ENCODE measurements around the gene DAB2.
"Not testable (repeated sequence)": the region's sequence is repeated elsewhere in the genome, so short reads cannot be mapped to it uniquely, and the experiment has no call there.

Gene DAB2

GRCh38 chr5:39353717-39354399 is 70.9 kb downstream of the DAB2 start:
- in situ Hi-C loops (cut with MboI; ENCODE audit: low sequenced_read_pairs) = no loop called here

GRCh38 chr5:39352951-39353350 is 71.8 kb downstream of the DAB2 start:
- in situ Hi-C loops (cut with MboI; ENCODE audit: low sequenced_read_pairs) = no loop called here

DNA sequence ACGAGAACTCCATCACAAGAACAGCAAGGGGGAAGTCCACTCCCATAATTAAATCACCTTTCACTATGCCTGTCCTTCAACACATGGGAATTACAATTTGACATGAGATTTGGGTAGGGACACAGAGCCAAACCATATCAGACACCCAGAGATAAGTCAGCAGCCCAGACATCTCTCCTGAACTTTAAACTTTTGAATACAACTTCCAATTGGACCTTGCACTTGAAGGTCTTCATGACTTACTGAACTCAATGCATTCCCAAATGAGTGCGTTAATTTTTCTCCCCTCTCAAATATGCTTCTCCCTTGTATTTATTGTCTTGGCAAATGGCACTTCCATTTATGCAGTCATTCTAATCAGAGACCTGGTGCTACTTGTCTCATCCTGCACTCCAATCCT is 72.6 kb downstream of the DAB2 start:
- in situ Hi-C loops (cut with MboI; ENCODE audit: low sequenced_read_pairs) = no loop called here

- in situ Hi-C loops (cut with MboI; ENCODE audit: low sequenced_read_pairs) = no loop called here
Observed at GRCh38 chr5:39349484-39349883, 75.3 kb downstream of the DAB2 start.

GRCh38 chr5:39342460-39342859 is 82.3 kb downstream of the DAB2 start:
- in situ Hi-C loops (cut with MboI; ENCODE audit: low sequenced_read_pairs) = no loop called here

GRCh38 chr5:39341896-39342295 is 82.9 kb downstream of the DAB2 start:
- in situ Hi-C loops (cut with MboI; ENCODE audit: low sequenced_read_pairs) = no loop called here

DNA sequence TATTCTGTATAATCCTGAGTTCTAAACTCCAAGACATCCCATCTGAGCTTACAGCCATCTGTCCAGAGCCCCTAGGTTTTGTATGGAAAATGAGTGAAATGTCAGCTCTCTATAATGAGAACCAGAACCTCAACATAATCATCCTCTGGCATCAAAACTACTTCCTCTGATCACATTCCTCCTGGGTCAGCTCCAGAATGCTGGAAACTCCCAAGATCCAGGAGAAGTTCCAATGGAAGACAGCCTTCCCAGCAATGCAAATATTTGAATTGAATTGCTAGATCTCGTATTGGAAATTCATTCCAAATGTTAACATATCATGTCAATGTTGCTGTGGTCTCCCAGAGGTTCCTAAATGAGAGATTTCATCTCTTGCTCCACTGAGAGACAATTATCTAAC is 84.3 kb downstream of the DAB2 start:
- in situ Hi-C loops (cut with MboI; ENCODE audit: low sequenced_read_pairs) = no loop called here

GRCh38 chr5:39337252-39337915 is 87.4 kb downstream of the DAB2 start:
- in situ Hi-C loops (cut with MboI; ENCODE audit: low sequenced_read_pairs) = no loop called here

DNA sequence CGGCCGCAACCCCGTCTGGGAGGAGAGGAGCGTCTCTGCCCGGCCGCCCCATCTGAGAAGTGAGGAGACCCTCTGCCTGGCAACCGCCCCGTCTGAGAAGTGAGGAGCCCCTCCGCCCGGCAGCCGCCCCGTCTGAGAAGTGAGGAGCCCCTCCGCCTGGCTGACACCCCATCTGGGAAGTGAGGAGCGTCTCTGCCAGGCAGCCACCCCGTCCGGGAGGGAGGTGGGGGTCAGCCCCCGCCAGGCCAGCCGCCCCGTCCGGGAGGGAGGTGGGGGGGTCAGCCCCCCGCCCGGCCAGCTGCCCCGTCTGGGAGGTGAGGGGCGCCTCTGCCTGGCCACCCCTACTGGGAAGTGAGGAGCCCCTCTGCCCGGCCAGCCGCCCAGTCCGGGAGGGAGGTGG is 90.5 kb downstream of the DAB2 start:
- in situ Hi-C loops (cut with MboI; ENCODE audit: low sequenced_read_pairs) = not testable (repeated sequence)

DNA sequence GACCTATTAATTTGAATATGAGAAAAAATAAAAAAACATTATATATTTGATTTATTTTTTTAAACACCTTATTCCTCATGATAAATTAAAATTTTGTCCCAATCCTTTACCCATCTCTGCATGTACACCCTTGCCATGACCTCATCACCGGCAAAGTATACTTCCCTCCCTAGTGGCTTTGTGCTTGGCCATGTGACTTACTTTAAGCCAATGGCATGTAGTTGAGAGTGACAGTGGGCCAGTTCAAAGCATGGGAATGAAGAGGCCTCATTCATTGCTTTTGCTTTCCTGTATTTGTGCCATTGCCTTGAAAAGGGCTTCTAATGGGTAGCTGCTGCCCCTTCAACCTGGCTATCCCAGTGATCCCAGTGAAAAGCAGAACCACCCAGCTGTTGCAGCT is 91.7 kb downstream of the DAB2 start:
- in situ Hi-C loops (cut with MboI; ENCODE audit: low sequenced_read_pairs) = no loop called here

DNA sequence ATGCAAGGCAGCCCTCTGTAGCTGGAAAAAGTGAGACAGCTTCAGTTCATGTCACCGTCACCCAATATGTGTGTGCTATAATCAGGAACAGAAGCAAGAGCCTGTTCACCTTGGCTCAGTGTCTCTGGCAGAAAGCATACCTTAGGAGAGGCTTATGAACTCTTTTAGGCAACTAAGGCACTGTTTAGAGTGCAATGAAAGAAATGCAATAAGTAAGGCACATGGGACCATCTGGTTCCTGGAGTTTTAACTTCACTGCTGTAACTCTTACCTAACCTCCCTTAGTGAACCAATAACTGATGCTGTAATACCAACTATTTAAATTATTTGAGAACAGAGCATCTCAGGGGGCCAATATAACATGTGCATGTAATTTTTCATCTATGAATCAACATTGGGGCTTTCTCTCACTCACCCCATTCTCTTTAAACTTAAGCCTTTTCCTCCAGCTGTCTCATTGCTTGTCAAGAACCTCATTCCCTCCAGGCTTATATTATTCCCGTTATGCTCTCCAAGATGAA is 92.9 kb downstream of the DAB2 start:
- in situ Hi-C loops (cut with MboI; ENCODE audit: low sequenced_read_pairs) = no loop called here

GRCh38 chr5:39328731-39329130 is 96.0 kb downstream of the DAB2 start:
- in situ Hi-C loops (cut with MboI; ENCODE audit: low sequenced_read_pairs) = no loop called here

- in situ Hi-C loops (cut with MboI; ENCODE audit: low sequenced_read_pairs) = no loop called here
Observed at GRCh38 chr5:39323542-39323941, 101.2 kb downstream of the DAB2 start.
